Measurements from ENCODE around the gene ADRB1.

DNA sequence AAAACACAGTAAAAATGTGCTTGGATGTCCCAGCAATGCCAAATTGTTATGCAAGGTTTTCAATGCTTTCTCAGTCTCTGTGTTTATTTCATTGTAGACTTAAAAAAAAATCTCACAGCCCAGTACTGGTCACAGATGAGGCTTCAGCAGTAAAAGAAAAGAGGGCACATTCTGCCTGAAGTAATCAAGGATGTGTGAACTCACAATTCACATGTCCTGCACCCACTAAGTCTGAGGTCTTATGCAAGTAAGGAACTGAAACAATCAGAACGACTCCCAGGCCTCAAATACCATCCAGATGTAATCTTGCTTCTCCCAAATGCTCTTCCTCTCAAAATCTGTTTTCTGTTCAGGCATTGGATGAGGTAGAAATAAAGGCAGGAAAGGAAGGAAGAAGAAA, 33.7 kb downstream of the ADRB1 start:
- TF ChIP-seq, protein P1, sequence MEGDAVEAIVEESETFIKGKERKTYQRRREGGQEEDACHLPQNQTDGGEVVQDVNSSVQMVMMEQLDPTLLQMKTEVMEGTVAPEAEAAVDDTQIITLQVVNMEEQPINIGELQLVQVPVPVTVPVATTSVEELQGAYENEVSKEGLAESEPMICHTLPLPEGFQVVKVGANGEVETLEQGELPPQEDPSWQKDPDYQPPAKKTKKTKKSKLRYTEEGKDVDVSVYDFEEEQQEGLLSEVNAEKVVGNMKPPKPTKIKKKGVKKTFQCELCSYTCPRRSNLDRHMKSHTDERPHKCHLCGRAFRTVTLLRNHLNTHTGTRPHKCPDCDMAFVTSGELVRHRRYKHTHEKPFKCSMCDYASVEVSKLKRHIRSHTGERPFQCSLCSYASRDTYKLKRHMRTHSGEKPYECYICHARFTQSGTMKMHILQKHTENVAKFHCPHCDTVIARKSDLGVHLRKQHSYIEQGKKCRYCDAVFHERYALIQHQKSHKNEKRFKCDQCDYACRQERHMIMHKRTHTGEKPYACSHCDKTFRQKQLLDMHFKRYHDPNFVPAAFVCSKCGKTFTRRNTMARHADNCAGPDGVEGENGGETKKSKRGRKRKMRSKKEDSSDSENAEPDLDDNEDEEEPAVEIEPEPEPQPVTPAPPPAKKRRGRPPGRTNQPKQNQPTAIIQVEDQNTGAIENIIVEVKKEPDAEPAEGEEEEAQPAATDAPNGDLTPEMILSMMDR (conservative IDR thresholded peaks at IDR 0.05; ENCODE audit: low read length) = no peak
- TF ChIP-seq EZH2phosphoT487 (IDR thresholded peaks at IDR 0.05; ENCODE audit: borderline replicate concordance) = no peak

Measured in Loucy (cell line).